ENCODE results near the gene TMEM207.

The TMEM207 gene

GRCh38 chr3:190382082-190382481, 67.6 kb downstream of the TMEM207 start:
- DNase-seq, result no peak

- DNase-seq, result no peak
These were observed 68.3 kb downstream of the TMEM207 start for GRCh38 chr3:190381441-190381840.

GRCh38 chr3:190380184-190380583, 69.5 kb downstream of the TMEM207 start:
- DNase-seq, result no peak

Measured in stimulated activated CD4-positive, alpha-beta T cell treated with anti-CD3 and anti-CD28 coated beads, Interleukin-12 subunit alpha, Interleukin-12 subunit beta, amount 100 ng/mL, for 4 hours (primary cell).